Dermis blood vessel endothelial cell (primary cell): ENCODE data around the gene KLF15. TPM values are rescaled to one million over a fixed set of nuclear protein-coding genes. Genes with fewer than 3 reads are reported as not detected.
A peak's percentile ranks its signal among the peaks of the same experiment; 100 is the strongest.

Experiments used
- DNase-seq: peaks from one replicate; pipeline ENCODE4 v3.0.0; 2010
- total RNA-seq: library from RNA; depleted of rRNA; stranded (reverse); fragments of >200 nt; gene quantifications from 2 replicates; pipeline ENCODE4 v1.2.3, GENCODE V29; 2014

Gene KLF15
- total RNA-seq: 4.0 and 5.6 TPM in 2 replicates

GRCh38 chr3:126357295-126358037 is at the start of gene KLF15:
TSS of gene KLF15 (minus strand) at chr3:126357408. CDS start at chr3:126352922, 4,486 bp downstream.
- DNase-seq: peak; percentile 90

DNA sequence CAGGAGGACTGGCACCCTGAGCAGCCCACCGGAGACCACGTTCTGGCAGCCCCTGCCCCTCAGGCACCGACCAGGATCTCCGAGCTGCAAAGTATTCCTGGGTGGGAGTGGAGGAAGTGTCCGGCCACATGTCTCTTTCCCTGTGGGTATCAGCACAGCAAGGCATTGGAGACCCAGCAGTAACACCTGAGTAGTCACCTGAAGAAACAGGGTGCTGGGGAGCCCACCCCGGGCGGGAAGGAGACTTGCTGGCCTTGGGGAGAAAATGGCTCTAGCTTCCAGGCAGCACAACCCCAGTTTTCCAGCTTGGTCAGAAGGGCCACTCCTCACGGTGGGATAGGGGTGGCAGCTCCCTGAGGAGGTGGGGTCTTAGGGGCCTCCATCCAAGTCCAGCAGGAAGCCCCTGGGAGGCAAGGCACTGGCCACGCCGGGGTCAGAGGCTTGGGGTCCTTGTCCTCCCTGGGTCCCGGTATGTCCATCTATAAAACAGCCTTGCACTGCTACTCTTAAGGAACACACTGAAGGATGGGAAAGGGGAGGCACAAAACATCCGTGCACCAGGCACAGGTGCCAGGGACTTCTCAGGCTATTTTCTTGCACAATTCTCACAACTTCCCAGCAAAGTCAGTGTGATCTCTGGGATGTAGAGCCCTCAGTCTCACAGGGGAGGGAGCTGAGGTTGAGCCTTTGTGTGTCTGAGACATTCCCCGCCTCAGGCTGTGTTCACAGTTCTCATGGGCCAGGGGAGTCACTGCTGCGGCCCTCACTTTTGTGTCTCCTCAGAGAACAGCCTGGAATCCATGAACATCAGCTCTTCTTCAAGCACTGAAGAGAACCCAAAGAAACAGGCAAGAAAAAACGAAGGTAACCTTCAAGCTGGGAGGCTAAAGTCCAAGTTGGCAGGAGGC is 49.4 kb upstream of the KLF15 start:
- DNase-seq: no peak

DNA sequence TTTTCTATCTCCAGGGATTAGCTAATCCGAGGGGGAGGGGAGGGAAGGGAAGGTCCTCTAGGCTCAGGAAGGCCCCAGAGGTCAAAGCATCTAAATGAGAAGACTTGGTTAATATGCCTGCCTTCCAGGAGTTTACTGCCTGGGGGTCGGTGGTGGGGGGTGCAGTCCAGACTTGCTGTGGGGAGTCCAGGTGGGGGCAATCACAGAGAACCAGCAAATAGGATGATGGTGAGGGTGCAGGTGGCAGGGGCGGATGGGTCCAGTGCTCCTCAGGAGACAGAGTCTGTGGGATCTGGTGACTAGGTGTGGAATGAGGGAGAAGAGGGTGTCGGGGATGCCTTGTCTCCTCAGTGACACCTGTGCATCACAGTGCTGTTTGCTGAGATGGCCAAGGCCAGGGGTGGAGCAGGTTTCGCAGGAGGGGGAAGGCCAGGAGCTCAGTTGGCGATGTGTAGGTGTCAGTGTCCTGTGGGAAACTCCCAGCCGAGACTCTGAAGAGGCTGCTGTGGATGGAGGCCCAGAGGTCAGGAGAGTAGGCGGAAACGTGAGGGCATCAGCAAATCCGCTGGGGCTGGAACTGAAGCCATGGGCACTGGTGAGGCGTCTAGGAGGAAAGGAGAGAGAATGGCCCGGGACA is 45.6 kb upstream of the KLF15 start:
- DNase-seq: no peak

- DNase-seq: no peak
Measured at GRCh38 chr3:126402178-126402577, 45.0 kb upstream of the KLF15 start.

DNA sequence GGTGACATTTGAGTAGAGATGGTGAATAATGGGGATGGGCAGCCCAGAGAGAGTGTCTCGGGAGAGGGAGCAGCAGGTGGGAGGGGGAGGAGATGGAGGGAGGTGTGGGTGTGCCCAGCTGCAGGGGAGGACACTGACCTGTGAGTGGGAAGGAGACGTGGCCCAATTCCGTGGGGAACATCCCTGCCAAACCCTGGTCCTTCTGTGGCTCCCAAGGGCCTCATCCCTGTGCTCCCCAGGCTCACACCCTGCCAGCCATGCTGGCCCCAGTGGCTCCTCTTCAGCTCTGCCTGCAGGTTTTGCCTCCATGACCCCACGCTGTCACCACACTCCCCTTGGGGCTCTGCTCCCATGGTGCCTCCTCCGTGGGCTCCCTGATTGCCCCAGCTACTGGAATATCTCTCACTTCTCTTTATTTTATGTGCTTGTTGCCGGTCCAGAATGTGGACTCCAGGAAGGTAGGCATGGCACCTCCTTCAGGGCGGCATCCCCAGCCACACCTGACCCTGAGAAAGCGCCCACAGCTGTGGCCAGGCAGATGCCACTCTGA is 44.5 kb upstream of the KLF15 start:
- DNase-seq: no peak

DNA sequence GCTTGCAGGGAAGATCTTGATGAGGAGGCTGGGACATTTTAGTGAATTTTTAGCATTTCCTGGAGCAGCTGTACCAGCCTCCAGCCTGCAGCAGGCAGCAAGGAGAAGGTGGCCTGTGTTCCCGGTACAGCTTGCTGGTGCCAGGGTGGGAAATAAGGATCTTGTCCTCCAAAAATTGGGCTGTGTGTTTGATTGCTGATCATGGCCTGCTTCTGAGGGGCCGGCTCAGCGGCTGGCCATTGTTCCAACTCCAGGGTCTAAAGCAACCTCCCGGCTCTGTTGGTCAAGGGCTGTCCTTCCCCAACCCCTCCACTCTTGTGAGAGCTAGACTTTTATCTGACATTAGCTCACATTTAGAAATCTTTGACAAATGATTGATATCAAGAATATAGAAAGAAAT is 42.5 kb upstream of the KLF15 start:
- no peak for DNase-seq

- no peak for DNase-seq
Measured at GRCh38 chr3:126399351-126399735, 42.1 kb upstream of the KLF15 start.

GRCh38 chr3:126398423-126399350 is 41.5 kb upstream of the KLF15 start:
- DNase-seq: no peak

GRCh38 chr3:126397610-126398422 is 40.6 kb upstream of the KLF15 start:
- DNase-seq: no peak

- no peak for DNase-seq
Measured at GRCh38 chr3:126396536-126396935, 39.3 kb upstream of the KLF15 start.

DNA sequence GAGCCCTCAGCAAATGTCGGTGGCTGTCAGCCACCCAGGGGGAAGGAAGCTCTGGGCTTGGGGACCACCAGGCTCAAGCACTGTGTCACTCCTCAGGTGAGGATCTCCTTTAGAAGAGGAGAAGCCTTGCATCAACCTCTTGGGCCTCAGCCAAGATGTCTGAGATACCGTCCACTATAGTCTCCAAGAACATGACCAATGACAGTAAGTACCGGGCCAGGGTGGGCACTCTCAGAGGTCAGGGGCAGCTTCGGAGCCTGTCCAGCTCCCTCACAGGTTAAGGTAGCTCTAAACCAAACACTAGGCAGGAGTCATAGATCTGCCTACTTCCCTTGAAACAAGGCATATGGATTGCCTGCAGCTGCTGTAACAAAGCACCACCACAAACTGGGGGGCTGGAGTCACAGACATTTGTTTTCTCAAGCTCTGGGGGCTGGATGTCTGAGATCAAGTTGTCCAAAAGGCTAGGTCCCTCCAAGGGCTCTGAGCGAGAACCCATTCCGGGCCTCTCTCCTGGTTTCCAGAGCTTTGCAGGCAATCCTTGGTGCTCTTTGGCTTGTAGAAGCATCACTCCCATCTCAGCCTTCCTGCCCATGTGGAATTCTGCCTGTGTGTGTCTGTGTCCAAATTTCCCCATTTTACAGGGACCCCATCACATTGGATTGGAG is 38.8 kb upstream of the KLF15 start:
- no peak for DNase-seq

DNA sequence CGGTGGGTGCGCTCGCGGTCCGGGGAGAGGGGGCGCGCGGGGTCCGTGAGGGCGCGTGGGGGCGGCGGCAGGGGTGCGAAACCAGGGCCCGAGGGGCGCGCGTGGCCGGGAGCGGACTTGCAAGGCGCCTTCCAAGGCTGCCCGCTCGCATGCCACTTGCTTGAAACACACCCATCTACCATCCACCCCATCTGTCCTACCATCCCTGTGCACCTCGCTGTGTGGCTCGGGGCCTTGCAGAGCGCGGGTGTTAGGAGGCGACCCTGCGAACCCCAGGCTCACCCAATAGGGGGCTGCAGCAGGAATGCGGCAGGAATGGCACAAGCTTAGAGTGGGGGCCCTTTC is 37.7 kb upstream of the KLF15 start:
- DNase-seq: no peak

GRCh38 chr3:126394179-126394976 is 37.2 kb upstream of the KLF15 start, which contains the start of gene CFAP100:
TSS of gene CFAP100 (plus strand) at chr3:126394909. CDS start at chr3:126396001, 1,092 bp downstream.
- DNase-seq: peak; percentile 52

- DNase-seq: no peak
Measured at GRCh38 chr3:126393563-126393962, 36.4 kb upstream of the KLF15 start.

- DNase-seq: no peak
Measured at GRCh38 chr3:126392246-126392645, 35.0 kb upstream of the KLF15 start.

- no peak for DNase-seq
Measured at GRCh38 chr3:126391631-126392030, 34.4 kb upstream of the KLF15 start.

- no peak for DNase-seq
Measured at GRCh38 chr3:126390751-126391150, 33.5 kb upstream of the KLF15 start.

DNA sequence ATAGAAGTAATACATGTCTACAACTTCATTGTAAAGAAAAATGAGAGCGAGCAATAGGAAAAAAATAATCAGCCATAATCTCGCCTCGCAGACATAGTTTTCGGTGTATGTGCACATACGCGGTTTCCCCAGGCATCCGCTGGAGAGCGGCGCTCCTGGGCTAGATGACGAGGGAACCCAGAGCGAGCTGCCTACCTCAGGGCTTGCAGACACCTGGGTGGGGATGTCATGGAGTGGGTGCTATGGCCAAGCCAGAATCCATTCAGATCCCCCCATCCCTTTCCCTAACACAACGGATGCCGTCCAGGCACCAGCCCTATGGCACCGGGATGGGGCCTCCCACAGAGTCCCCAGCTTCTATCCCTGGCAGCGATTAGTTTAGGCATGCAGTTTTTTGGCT is 33.0 kb upstream of the KLF15 start:
- DNase-seq: no peak

DNA sequence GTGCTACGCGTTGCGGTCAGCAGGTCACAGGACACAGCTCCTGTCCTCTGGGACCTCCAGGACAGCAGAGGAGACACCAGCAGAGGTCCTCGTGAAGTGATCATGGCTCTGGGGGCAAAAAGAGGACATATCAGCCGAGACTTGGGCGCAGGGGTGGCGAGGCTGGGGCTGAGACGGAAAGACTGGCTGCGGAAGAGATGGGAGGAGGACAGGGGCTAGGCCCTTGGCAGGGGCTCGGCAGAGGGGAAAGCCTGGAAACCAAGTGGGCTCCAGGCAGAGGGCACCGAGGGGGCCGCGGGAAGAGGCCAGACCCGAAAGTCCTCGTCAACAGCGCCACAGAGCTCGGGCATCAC is 32.6 kb upstream of the KLF15 start:
- no peak for DNase-seq
